GM12872 (cell line): ENCODE measurements around the gene ECE2.

Source experiments
- CTCF ChIP-seq: IDR thresholded peaks from 3 replicates; pipeline ENCODE4 v1.5.1; 2011; ENCODE audit warnings: low read depth, mild to moderate bottlenecking, low read length, moderate library complexity; ENCODE audit not compliant: insufficient read depth

Gene ECE2

GRCh38 chr3:184275961-184276910 lies at the start of gene ECE2:
Gene ECE2, plus strand, starts transcription at chr3:184276022. Its CDS starts 132 bp downstream, at chr3:184276154.
- TF ChIP-seq CTCF = no peak

- TF ChIP-seq CTCF = peak; percentile 97
Measured at GRCh38 chr3:184227481-184227935, 48.3 kb upstream of the ECE2 start.

- no peak for TF ChIP-seq CTCF
Measured at GRCh38 chr3:184228376-184229137, 47.3 kb upstream of the ECE2 start.

- TF ChIP-seq CTCF = 0 out of 3 replicates have a peak, but pooled peaks have one; percentile 7
Measured at GRCh38 chr3:184229394-184230080, 46.3 kb upstream of the ECE2 start, which contains the start of gene VWA5B2. Gene VWA5B2, plus strand, starts transcription at chr3:184229585. Its CDS starts 944 bp downstream, at chr3:184230529.

- no peak for TF ChIP-seq CTCF
Measured at GRCh38 chr3:184230081-184230602, 45.7 kb upstream of the ECE2 start.

GRCh38 chr3:184230603-184231528 lies 45.0 kb upstream of the ECE2 start:
- no peak for TF ChIP-seq CTCF
